Measurements from ENCODE around the gene ZNF23. TPM values are rescaled to one million over a fixed set of nuclear protein-coding genes. Genes with fewer than 3 reads are reported as not detected.
A peak's percentile ranks its signal among the peaks of the same experiment; 100 is the strongest.

ZNF23 gene
- total RNA-seq, 3 donors from 2014 or later: 6.6 to 9.5 (median 6.7) TPM

- no peak for TF ChIP-seq CTCF (IDR thresholded peaks at IDR 0.05)
- Histone ChIP-seq H3K4me3 (no peak overlapping the region), H3K9me3 (no peaks in the 10 kb centered on the region), H3K4me1 (ENCODE audit: low read depth) (no peaks in the 10 kb centered on the region), H3K36me3 (ENCODE audit: low read depth) (no peaks in the 10 kb centered on the region)
- intact Hi-C loops (cut with DNase I, micrococcal nuclease): loop anchor here (2.0 to 5.0 kb wide), 2 partner anchors 88 to 89 kb away; no protein-coding TSS in a partner anchor
- DNase-seq (no peak), ATAC-seq (no peak)
Observed at GRCh38 chr16:71500964-71501363, 38.9 kb upstream of the ZNF23 start.

GRCh38 chr16:71499775-71500364 lies 37.8 kb upstream of the ZNF23 start:
- DNase-seq: peak in 1 of 3 donors; percentile 69
- intact Hi-C loops (cut with DNase I, micrococcal nuclease): loop anchor here (2.0 to 5.0 kb wide), 2 partner anchors 87 to 88 kb away; no protein-coding TSS in a partner anchor
- H3K36me3 ChIP-seq (ENCODE audit: low read depth): no peaks in the 10 kb centered on the region
- peak; percentile 70 for ATAC-seq
- no peaks in the 10 kb centered on the region for H3K9me3 ChIP-seq
- H3K4me3 ChIP-seq: no peak overlapping the region
- peak; percentile 35 for TF ChIP-seq CTCF (IDR thresholded peaks at IDR 0.05)
- H3K4me1 ChIP-seq (ENCODE audit: low read depth): no peaks in the 10 kb centered on the region

- Histone ChIP-seq H3K4me1 (ENCODE audit: low read depth) (no peaks in the 10 kb centered on the region), H3K9me3 (no peaks in the 10 kb centered on the region), H3K4me3 (no peak overlapping the region), H3K36me3 (ENCODE audit: low read depth) (no peaks in the 10 kb centered on the region)
- DNase-seq (no peak), ATAC-seq (no peak)
- no peak for TF ChIP-seq CTCF (IDR thresholded peaks at IDR 0.05)
- intact Hi-C loops (cut with DNase I, micrococcal nuclease): no loop called here
Observed at GRCh38 chr16:71498031-71498430, 36.0 kb upstream of the ZNF23 start.

- ATAC-seq (no peak), DNase-seq (no peak)
- TF ChIP-seq CTCF (IDR thresholded peaks at IDR 0.05): no peak
- intact Hi-C loops (cut with DNase I, micrococcal nuclease): no loop called here
- no peak overlapping the region for H3K4me3 ChIP-seq
- no peaks in the 10 kb centered on the region for H3K4me1 ChIP-seq (ENCODE audit: low read depth)
- no peaks in the 10 kb centered on the region for H3K9me3 ChIP-seq
- H3K36me3 ChIP-seq (ENCODE audit: low read depth): no peaks in the 10 kb centered on the region
Observed at GRCh38 chr16:71493213-71493612, 31.2 kb upstream of the ZNF23 start.

GRCh38 chr16:71492786-71493185 lies 30.7 kb upstream of the ZNF23 start:
- no peak for TF ChIP-seq CTCF (IDR thresholded peaks at IDR 0.05)
- Histone ChIP-seq H3K9me3 (no peaks in the 10 kb centered on the region), H3K4me1 (ENCODE audit: low read depth) (no peaks in the 10 kb centered on the region), H3K36me3 (ENCODE audit: low read depth) (no peaks in the 10 kb centered on the region), H3K4me3 (no peak overlapping the region)
- intact Hi-C loops (cut with DNase I, micrococcal nuclease): no loop called here
- DNase-seq (no peak), ATAC-seq (no peak)

- no peaks in the 10 kb centered on the region for H3K9me3 ChIP-seq
- DNase-seq (no peak), ATAC-seq (no peak)
- H3K4me3 ChIP-seq: no peak overlapping the region
- H3K4me1 ChIP-seq (ENCODE audit: low read depth): no peaks in the 10 kb centered on the region
- intact Hi-C loops (cut with DNase I, micrococcal nuclease): no loop called here
- H3K36me3 ChIP-seq (ENCODE audit: low read depth): no peaks in the 10 kb centered on the region
- TF ChIP-seq CTCF (IDR thresholded peaks at IDR 0.05): no peak
Observed at GRCh38 chr16:71491054-71491453, 29.0 kb upstream of the ZNF23 start.
